ENCODE data around the gene FGFRL1. TPM values are rescaled to one million over a fixed set of nuclear protein-coding genes. Genes with fewer than 3 reads are reported as not detected.
A peak's percentile ranks its signal among the peaks of the same experiment; 100 is the strongest.

FGFRL1 gene
- total and polyA plus RNA-seq, 2 donors from 2014 or later, result 22.0 to 25.5 TPM

- intact Hi-C loops (cut with DNase I), result no loop called here
- Histone ChIP-seq H3K9ac (ENCODE audit: low read length in 3 of 3) (peak overlapping the region in 1 of 3 donors; percentile 16), H3K36me3 (ENCODE audit: control insufficient read depth in 2 of 3, insufficient read depth in 3 of 3, low read length in 3 of 3) (no peaks in the 10 kb centered on the region), H3K27me3 (ENCODE audit: control insufficient read depth, insufficient read depth, low read length) (peaks cover 6% of the 10 kb centered on the region), H3K27ac (ENCODE audit: low read depth in 2 of 2, low read length in 2 of 2) (no peak overlapping the region), H3K4me3 (ENCODE audit: low read length in 3 of 3) (no peak overlapping the region), H3K9me3 (ENCODE audit: control insufficient read depth in 2 of 3, insufficient read depth in 1 of 3, low read length in 3 of 3) (no peaks in the 10 kb centered on the region), H3K4me1 (ENCODE audit: control insufficient read depth in 2 of 3, insufficient read depth in 2 of 3, low read depth in 1 of 3, low read length in 3 of 3) (peaks cover 0 to 10% (median 2%) of the 10 kb centered on the region in 3 donors)
- TF ChIP-seq, protein P1, sequence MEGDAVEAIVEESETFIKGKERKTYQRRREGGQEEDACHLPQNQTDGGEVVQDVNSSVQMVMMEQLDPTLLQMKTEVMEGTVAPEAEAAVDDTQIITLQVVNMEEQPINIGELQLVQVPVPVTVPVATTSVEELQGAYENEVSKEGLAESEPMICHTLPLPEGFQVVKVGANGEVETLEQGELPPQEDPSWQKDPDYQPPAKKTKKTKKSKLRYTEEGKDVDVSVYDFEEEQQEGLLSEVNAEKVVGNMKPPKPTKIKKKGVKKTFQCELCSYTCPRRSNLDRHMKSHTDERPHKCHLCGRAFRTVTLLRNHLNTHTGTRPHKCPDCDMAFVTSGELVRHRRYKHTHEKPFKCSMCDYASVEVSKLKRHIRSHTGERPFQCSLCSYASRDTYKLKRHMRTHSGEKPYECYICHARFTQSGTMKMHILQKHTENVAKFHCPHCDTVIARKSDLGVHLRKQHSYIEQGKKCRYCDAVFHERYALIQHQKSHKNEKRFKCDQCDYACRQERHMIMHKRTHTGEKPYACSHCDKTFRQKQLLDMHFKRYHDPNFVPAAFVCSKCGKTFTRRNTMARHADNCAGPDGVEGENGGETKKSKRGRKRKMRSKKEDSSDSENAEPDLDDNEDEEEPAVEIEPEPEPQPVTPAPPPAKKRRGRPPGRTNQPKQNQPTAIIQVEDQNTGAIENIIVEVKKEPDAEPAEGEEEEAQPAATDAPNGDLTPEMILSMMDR (IDR thresholded peaks at IDR 0.05; ENCODE audit: borderline replicate concordance, extremely low read depth, insufficient read depth), result no peak
- FAIRE-seq (no peak), DNase-seq (peak; percentile 76 to 90 (median 82))
These were observed 29.9 kb downstream of the FGFRL1 start for GRCh38 chr4:1041147-1041935.

DNA sequence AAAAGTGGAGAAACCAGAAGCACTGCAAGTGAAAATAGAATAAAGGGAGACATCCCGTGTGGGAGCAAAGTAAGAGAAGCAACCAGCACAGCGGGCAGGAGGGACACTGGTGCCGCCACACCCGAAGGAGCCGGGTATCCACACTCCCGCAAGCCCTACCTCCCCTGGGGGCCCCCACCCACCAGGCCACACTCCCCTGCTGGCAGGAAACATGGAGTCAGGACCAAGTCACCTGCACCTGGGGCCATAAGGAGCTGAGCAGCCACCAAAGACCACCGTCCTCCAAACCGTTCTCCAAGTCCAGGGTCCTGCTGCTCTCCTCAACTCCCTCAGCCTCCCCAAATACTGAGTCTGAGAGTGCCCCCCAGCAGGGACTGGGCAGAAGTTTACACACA is 30.5 kb downstream of the FGFRL1 start:
- no peak for FAIRE-seq
- TF ChIP-seq, protein P1 (IDR thresholded peaks at IDR 0.05; ENCODE audit: borderline replicate concordance, extremely low read depth, insufficient read depth), result no peak
- Histone ChIP-seq H3K27ac (ENCODE audit: low read depth in 2 of 2, low read length in 2 of 2) (no peak overlapping the region), H3K4me1 (ENCODE audit: control insufficient read depth in 2 of 3, insufficient read depth in 2 of 3, low read depth in 1 of 3, low read length in 3 of 3) (peaks cover 0 to 11% (median 2%) of the 10 kb centered on the region in 3 donors), H3K4me3 (ENCODE audit: low read length in 3 of 3) (no peak overlapping the region), H3K27me3 (ENCODE audit: control insufficient read depth, insufficient read depth, low read length) (peaks cover 6% of the 10 kb centered on the region), H3K9me3 (ENCODE audit: control insufficient read depth in 2 of 3, insufficient read depth in 1 of 3, low read length in 3 of 3) (no peaks in the 10 kb centered on the region), H3K9ac (ENCODE audit: low read length in 3 of 3) (peak overlapping the region in 1 of 3 donors; percentile 16), H3K36me3 (ENCODE audit: control insufficient read depth in 2 of 3, insufficient read depth in 3 of 3, low read length in 3 of 3) (no peaks in the 10 kb centered on the region)
- intact Hi-C loops (cut with DNase I), result no loop called here
- DNase-seq, result peak in 1 of 5 donors; percentile 76

GRCh38 chr4:1042352-1043055 is 31.1 kb downstream of the FGFRL1 start:
- no peak overlapping the region for H3K9ac ChIP-seq (ENCODE audit: low read length in 3 of 3)
- TF ChIP-seq, protein P1 (IDR thresholded peaks at IDR 0.05; ENCODE audit: borderline replicate concordance, extremely low read depth, insufficient read depth), result no peak
- peaks cover 0 to 13% (median 2%) of the 10 kb centered on the region in 3 donors for H3K4me1 ChIP-seq (ENCODE audit: control insufficient read depth in 2 of 3, insufficient read depth in 2 of 3, low read depth in 1 of 3, low read length in 3 of 3)
- H3K9me3 ChIP-seq (ENCODE audit: control insufficient read depth in 2 of 3, insufficient read depth in 1 of 3, low read length in 3 of 3), result no peaks in the 10 kb centered on the region
- no peak overlapping the region for H3K27ac ChIP-seq (ENCODE audit: low read depth in 2 of 2, low read length in 2 of 2)
- no peak overlapping the region for H3K4me3 ChIP-seq (ENCODE audit: low read length in 3 of 3)
- no peak for FAIRE-seq
- peak in 2 of 5 donors; percentile 70 to 73 for DNase-seq
- intact Hi-C loops (cut with DNase I), result no loop called here
- no peaks in the 10 kb centered on the region for H3K36me3 ChIP-seq (ENCODE audit: control insufficient read depth in 2 of 3, insufficient read depth in 3 of 3, low read length in 3 of 3)
- H3K27me3 ChIP-seq (ENCODE audit: control insufficient read depth, insufficient read depth, low read length), result peaks cover 6% of the 10 kb centered on the region
